WTC11 (cell line): ENCODE data around the gene MAPK7. TPM values are rescaled to one million over a fixed set of nuclear protein-coding genes. Genes with fewer than 3 reads are reported as not detected.

Source experiments
- ATAC-seq: fragments of 200-7000 bp; cut with Tn5 transposase; 2 replicates; pipeline ENCODE4 v1.10.0; 2021; ENCODE audit warnings: mild to moderate bottlenecking, moderate library complexity
- CTCF ChIA-PET: fragments of 300-600 bp; sonication (Branson Sonifier 250); formaldehyde crosslinking; loops from one replicate; lab custom pipeline; 2021; ENCODE audit warnings: antibody characterized with exemption; lab: Charles Lee
- POLR2A ChIA-PET: fragments of 350-600 bp; sonication (Branson Sonifier 250); formaldehyde crosslinking; loops from one replicate; lab custom pipeline; 2021; ENCODE audit warnings: antibody characterized with exemption; lab: Charles Lee
- DNase-seq: peaks from one replicate; pipeline ENCODE4 v3.0.0; 2021; ENCODE audit warnings: low spot score
- H3K27ac Mint-ChIP-seq: 2 replicates; pipeline ENCODE4 v1.8.0; 2021; ENCODE audit warnings: mixed read lengths
- H3K27me3 Mint-ChIP-seq: 2 replicates; pipeline ENCODE4 v1.8.0; 2021; ENCODE audit warnings: low read depth, mild to moderate bottlenecking, moderate library complexity, mixed read lengths
- H3K36me3 Mint-ChIP-seq: 2 replicates; pipeline ENCODE4 v1.8.0; 2021; ENCODE audit warnings: mixed read lengths
- H3K4me1 Mint-ChIP-seq: 2 replicates; pipeline ENCODE4 v1.8.0; 2022; ENCODE audit warnings: mixed read lengths
- H3K4me3 Mint-ChIP-seq: 2 replicates; pipeline ENCODE4 v1.8.0; 2021; ENCODE audit warnings: mild to moderate bottlenecking, moderate library complexity, mixed read lengths
- H3K9me3 Mint-ChIP-seq: 2 replicates; pipeline ENCODE4 v1.8.0; 2021; ENCODE audit warnings: mixed read lengths
- ATF1 ChIP-seq: sonication (generic); formaldehyde crosslinking; IDR thresholded peaks from 2 replicates; pipeline ENCODE4 v1.8.1; 2023; ENCODE audit warnings: mild to moderate bottlenecking, moderate library complexity, missing genetic modification reagents
- CREM ChIP-seq: sonication (generic); formaldehyde crosslinking; IDR thresholded peaks from 2 replicates; pipeline ENCODE4 v1.8.1; 2022; ENCODE audit warnings: mild to moderate bottlenecking, missing genetic modification reagents, moderate library complexity
- ELF4 ChIP-seq: sonication (generic); formaldehyde crosslinking; IDR thresholded peaks from 2 replicates; pipeline ENCODE4 v1.8.1; 2022; ENCODE audit warnings: low read depth, mild to moderate bottlenecking, moderate library complexity, missing genetic modification reagents
- ESRRA ChIP-seq: sonication (generic); formaldehyde crosslinking; IDR thresholded peaks from 2 replicates; pipeline ENCODE4 v1.8.1; 2022; ENCODE audit warnings: mild to moderate bottlenecking, missing genetic modification reagents, borderline replicate concordance
- GABPB1 ChIP-seq: sonication (generic); formaldehyde crosslinking; IDR thresholded peaks from 2 replicates; pipeline ENCODE4 v1.8.1; 2023; ENCODE audit warnings: mild to moderate bottlenecking, missing genetic modification reagents
- GRHL2 ChIP-seq: fragments of 250-450 bp; sonication (Bioruptor Pico); IDR thresholded peaks from 2 replicates; pipeline ENCODE4 v1.8.0; 2022; ENCODE audit warnings: mild to moderate bottlenecking, moderate library complexity; ENCODE audit not compliant: insufficient replicate concordance, severe bottlenecking
- JAZF1 ChIP-seq: fragments of 250-450 bp; sonication (Bioruptor Pico); IDR thresholded peaks from 2 replicates; pipeline ENCODE4 v1.9.0; 2021; ENCODE audit warnings: moderate library complexity, mild to moderate bottlenecking, inconsistent platforms
- KAT7 ChIP-seq: sonication (generic); formaldehyde crosslinking; IDR thresholded peaks from 2 replicates; pipeline ENCODE4 v1.8.1; 2023; ENCODE audit warnings: missing genetic modification reagents, mild to moderate bottlenecking, borderline replicate concordance
- MYBL2 ChIP-seq: sonication (generic); formaldehyde crosslinking; IDR thresholded peaks from 2 replicates; pipeline ENCODE4 v1.8.1; 2023; ENCODE audit warnings: mild to moderate bottlenecking, moderate library complexity, missing genetic modification reagents
- NR1H2 ChIP-seq: sonication (generic); formaldehyde crosslinking; IDR thresholded peaks from 2 replicates; pipeline ENCODE4 v1.9.0; 2021; ENCODE audit warnings: mild to moderate bottlenecking, moderate library complexity, missing genetic modification reagents
- RELA ChIP-seq: sonication (generic); formaldehyde crosslinking; IDR thresholded peaks from 2 replicates; pipeline ENCODE4 v1.8.1; 2022; ENCODE audit warnings: missing genetic modification reagents, mild to moderate bottlenecking, borderline replicate concordance
- RORB ChIP-seq: fragments of 250-450 bp; sonication (Bioruptor Pico); IDR thresholded peaks from 2 replicates; pipeline ENCODE4 v1.9.0; 2021; ENCODE audit warnings: mild to moderate bottlenecking
- SOX15 ChIP-seq: fragments of 250-450 bp; sonication (Bioruptor Pico); IDR thresholded peaks from 2 replicates; pipeline ENCODE4 v1.9.0; 2021; ENCODE audit warnings: mild to moderate bottlenecking
- TEAD1 ChIP-seq: sonication (generic); formaldehyde crosslinking; IDR thresholded peaks from 2 replicates; pipeline ENCODE4 v1.8.0; 2022; ENCODE audit warnings: mild to moderate bottlenecking, missing genetic modification reagents
- ZBTB21 ChIP-seq: sonication (generic); formaldehyde crosslinking; IDR thresholded peaks from 2 replicates; pipeline ENCODE4 v1.8.1; 2023; ENCODE audit warnings: mild to moderate bottlenecking, missing genetic modification reagents, borderline replicate concordance
- ZNF121 ChIP-seq: sonication (generic); formaldehyde crosslinking; IDR thresholded peaks from 2 replicates; pipeline ENCODE4 v1.8.0; 2023; ENCODE audit warnings: missing genetic modification reagents
- ZNF396 ChIP-seq: fragments of 250-450 bp; sonication (Bioruptor Pico); IDR thresholded peaks from 2 replicates; pipeline ENCODE4 v1.8.0; 2021; ENCODE audit warnings: mild to moderate bottlenecking, moderate library complexity, borderline replicate concordance
- ZNF416 ChIP-seq: fragments of 250-450 bp; sonication (Bioruptor Pico); IDR thresholded peaks from 2 replicates; pipeline ENCODE4 v1.9.0; 2021; ENCODE audit warnings: mild to moderate bottlenecking, inconsistent platforms
- ZNF423 ChIP-seq: fragments of 250-450 bp; sonication (Bioruptor Pico); IDR thresholded peaks from 2 replicates; pipeline ENCODE4 v2.1.2; 2022; ENCODE audit warnings: mild to moderate bottlenecking, moderate library complexity
- total RNA-seq: library from RNA; stranded (reverse); gene quantifications from 3 replicates; pipeline ENCODE4 v1.2.3, GENCODE V29; 2021
- TF ChIP-seq, protein P1 (sequence below): sonication (generic); formaldehyde crosslinking; IDR thresholded peaks from 2 replicates; pipeline ENCODE4 v1.8.0; 2022; ENCODE audit warnings: mild to moderate bottlenecking, missing genetic modification reagents
- TF ChIP-seq, protein P2 (sequence below): sonication (generic); formaldehyde crosslinking; IDR thresholded peaks from 2 replicates; pipeline ENCODE4 v1.8.1; 2023; ENCODE audit warnings: mild to moderate bottlenecking, missing genetic modification reagents
- TF ChIP-seq, protein P3 (sequence below): sonication (generic); formaldehyde crosslinking; IDR thresholded peaks from 2 replicates; pipeline ENCODE4 v1.8.1; 2022; ENCODE audit warnings: low read depth, mild to moderate bottlenecking, moderate library complexity, missing genetic modification reagents, borderline replicate concordance
- TF ChIP-seq, protein P4 (sequence below): sonication (generic); formaldehyde crosslinking; conservative IDR thresholded peaks from 2 replicates; pipeline ENCODE4 v1.8.1; 2022; ENCODE audit warnings: mild to moderate bottlenecking, missing genetic modification reagents
- TF ChIP-seq, protein P5 (sequence below): sonication (generic); formaldehyde crosslinking; IDR thresholded peaks from 2 replicates; pipeline ENCODE4 v1.8.0; 2022; ENCODE audit warnings: mild to moderate bottlenecking, missing genetic modification reagents
- TF ChIP-seq, protein P6 (sequence below): sonication (generic); formaldehyde crosslinking; IDR thresholded peaks from 2 replicates; pipeline ENCODE4 v1.8.0; 2023; ENCODE audit warnings: missing genetic modification reagents
- TF ChIP-seq, protein P7 (sequence below): fragments of 200-600 bp; IDR thresholded peaks from 2 replicates; pipeline ENCODE4 v1.8.0; 2022; ENCODE audit warnings: antibody characterized with exemption

Gene MAPK7
- total RNA-seq, 1 experiment from 2014 or later = 38.5 TPM

DNA sequence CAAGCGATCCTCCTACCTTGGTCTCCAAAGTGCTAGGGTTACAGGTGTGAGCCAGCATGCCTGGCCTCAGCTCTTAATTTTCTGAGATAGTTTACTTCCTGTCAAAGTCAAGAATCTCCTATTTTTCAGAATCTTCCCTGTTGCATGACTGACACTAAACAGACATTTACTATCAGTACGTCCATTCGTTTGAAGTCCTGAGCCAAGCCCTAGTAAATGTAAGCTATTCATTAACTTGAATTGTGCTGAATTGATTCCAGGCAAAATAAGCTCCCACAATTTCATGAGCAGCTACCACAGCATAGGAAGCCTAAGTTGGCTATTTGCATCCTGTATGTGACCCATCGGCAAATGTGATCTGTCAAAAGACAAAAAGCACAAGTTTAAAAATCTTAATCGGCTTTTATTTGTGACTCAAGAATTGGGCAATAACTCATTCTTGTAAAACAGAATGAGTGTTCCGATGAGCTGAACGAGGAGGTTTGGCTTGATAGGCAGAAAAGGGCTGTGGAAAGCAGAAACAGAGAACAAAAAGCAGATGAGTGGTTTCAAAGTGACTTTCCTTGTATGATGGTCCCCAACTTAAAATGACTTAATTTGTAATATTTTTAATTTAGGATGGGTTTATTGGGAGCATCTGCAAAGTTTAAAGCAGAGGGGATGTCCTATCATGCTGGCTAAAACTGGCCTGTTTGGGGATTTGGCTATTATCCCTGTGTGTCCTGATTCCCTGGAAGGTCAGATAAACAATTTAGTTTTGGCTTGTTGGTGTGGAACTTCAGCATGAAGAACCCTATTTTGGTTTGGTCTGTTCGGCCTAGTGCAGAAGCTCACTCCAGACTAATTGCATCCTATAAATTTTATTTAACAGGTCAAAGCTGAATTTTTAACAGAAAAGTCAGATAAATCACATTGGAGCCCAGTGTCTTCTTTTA lies 46.9 kb downstream of the MAPK7 start (continued):
- TF ChIP-seq, protein P1, sequence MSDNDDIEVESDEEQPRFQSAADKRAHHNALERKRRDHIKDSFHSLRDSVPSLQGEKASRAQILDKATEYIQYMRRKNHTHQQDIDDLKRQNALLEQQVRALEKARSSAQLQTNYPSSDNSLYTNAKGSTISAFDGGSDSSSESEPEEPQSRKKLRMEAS = no peak
- no peak for TF ChIP-seq ESRRA (CRISPR knock-in tag)
- TF ChIP-seq ZNF416 (CRISPR knock-in tag) = no peak
- TF ChIP-seq GABPB1 (CRISPR knock-in tag) = no peak
- TF ChIP-seq RORB = no peak
- TF ChIP-seq MYBL2 = no peak
- TF ChIP-seq TEAD1 (CRISPR knock-in tag) = no peak
- TF ChIP-seq ATF1 = no peak
- TF ChIP-seq, protein P2, sequence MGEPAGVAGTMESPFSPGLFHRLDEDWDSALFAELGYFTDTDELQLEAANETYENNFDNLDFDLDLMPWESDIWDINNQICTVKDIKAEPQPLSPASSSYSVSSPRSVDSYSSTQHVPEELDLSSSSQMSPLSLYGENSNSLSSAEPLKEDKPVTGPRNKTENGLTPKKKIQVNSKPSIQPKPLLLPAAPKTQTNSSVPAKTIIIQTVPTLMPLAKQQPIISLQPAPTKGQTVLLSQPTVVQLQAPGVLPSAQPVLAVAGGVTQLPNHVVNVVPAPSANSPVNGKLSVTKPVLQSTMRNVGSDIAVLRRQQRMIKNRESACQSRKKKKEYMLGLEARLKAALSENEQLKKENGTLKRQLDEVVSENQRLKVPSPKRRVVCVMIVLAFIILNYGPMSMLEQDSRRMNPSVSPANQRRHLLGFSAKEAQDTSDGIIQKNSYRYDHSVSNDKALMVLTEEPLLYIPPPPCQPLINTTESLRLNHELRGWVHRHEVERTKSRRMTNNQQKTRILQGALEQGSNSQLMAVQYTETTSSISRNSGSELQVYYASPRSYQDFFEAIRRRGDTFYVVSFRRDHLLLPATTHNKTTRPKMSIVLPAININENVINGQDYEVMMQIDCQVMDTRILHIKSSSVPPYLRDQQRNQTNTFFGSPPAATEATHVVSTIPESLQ (CRISPR knock-in tag) = no peak
- TF ChIP-seq KAT7 = no peak
- TF ChIP-seq ZNF423 (CRISPR knock-in tag) = no peak
- no peak for TF ChIP-seq SOX15 (CRISPR knock-in tag)
- no peak for TF ChIP-seq NR1H2 (CRISPR knock-in tag)
- TF ChIP-seq, protein P3, sequence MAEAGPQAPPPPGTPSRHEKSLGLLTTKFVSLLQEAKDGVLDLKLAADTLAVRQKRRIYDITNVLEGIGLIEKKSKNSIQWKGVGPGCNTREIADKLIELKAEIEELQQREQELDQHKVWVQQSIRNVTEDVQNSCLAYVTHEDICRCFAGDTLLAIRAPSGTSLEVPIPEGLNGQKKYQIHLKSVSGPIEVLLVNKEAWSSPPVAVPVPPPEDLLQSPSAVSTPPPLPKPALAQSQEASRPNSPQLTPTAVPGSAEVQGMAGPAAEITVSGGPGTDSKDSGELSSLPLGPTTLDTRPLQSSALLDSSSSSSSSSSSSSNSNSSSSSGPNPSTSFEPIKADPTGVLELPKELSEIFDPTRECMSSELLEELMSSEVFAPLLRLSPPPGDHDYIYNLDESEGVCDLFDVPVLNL (CRISPR knock-in tag) = no peak

DNA sequence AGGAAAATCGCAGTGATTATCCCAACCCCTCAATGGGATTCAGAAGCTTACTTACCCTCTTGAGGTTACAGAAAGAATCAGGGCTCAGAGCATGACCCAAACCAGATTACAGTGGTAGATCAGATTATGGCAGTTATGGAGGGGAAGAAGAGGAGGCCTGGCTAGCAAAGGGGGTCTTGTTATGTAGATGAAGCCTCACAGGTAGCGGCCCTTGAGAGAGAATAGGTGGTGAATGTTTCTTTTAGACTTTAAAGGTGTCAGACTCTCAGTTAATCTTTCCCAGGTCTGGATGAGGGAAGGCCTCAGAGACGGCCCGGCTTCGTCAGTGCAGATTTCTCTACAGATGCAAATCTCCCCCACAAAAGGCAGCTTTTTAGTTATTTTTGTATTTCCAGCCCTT lies 48.3 kb downstream of the MAPK7 start:
- CTCF ChIA-PET = interaction anchor here (1.2 to 2.7 kb wide), 2 partner anchors 21 to 32 kb away, joined by 3 to 17 read pairs; no protein-coding TSS in a partner anchor
- Mint-ChIP-seq H3K9me3 (0 out of 2 replicates have a peak, but pooled peaks cover 5% of the 10 kb centered on the region), H3K4me3 (no peak overlapping the region), H3K36me3 (peaks cover 5% of the 10 kb centered on the region; the same call in 1 of the 2 replicates), H3K27ac (peak overlapping the region; percentile 92), H3K4me1 (peaks cover 33% of the 10 kb centered on the region), H3K27me3 (no peaks in the 10 kb centered on the region)
- DNase-seq (no peak), ATAC-seq (peak; percentile 88)
- TF ChIP-seq ZBTB21 (CRISPR knock-in tag) = no peak
- TF ChIP-seq, protein P4, sequence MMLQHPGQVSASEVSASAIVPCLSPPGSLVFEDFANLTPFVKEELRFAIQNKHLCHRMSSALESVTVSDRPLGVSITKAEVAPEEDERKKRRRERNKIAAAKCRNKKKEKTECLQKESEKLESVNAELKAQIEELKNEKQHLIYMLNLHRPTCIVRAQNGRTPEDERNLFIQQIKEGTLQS (CRISPR knock-in tag) = no peak
- no peak for TF ChIP-seq NR1H2 (CRISPR knock-in tag)
- TF ChIP-seq, protein P5, sequence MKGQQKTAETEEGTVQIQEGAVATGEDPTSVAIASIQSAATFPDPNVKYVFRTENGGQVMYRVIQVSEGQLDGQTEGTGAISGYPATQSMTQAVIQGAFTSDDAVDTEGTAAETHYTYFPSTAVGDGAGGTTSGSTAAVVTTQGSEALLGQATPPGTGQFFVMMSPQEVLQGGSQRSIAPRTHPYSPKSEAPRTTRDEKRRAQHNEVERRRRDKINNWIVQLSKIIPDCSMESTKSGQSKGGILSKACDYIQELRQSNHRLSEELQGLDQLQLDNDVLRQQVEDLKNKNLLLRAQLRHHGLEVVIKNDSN (CRISPR knock-in tag) = no peak
- TF ChIP-seq ZNF396 (CRISPR knock-in tag) = no peak
- no peak for TF ChIP-seq CREM (CRISPR knock-in tag)
- no peak for TF ChIP-seq RELA
- TF ChIP-seq, protein P6, sequence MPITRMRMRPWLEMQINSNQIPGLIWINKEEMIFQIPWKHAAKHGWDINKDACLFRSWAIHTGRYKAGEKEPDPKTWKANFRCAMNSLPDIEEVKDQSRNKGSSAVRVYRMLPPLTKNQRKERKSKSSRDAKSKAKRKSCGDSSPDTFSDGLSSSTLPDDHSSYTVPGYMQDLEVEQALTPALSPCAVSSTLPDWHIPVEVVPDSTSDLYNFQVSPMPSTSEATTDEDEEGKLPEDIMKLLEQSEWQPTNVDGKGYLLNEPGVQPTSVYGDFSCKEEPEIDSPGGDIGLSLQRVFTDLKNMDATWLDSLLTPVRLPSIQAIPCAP (CRISPR knock-in tag) = no peak
- no peak for TF ChIP-seq ELF4 (CRISPR knock-in tag)
- TF ChIP-seq JAZF1 (CRISPR knock-in tag) = no peak
- TF ChIP-seq ZNF423 (CRISPR knock-in tag) = no peak
- TF ChIP-seq GRHL2 (CRISPR knock-in tag) = no peak
- no peak for TF ChIP-seq MYBL2
- TF ChIP-seq, protein P7, sequence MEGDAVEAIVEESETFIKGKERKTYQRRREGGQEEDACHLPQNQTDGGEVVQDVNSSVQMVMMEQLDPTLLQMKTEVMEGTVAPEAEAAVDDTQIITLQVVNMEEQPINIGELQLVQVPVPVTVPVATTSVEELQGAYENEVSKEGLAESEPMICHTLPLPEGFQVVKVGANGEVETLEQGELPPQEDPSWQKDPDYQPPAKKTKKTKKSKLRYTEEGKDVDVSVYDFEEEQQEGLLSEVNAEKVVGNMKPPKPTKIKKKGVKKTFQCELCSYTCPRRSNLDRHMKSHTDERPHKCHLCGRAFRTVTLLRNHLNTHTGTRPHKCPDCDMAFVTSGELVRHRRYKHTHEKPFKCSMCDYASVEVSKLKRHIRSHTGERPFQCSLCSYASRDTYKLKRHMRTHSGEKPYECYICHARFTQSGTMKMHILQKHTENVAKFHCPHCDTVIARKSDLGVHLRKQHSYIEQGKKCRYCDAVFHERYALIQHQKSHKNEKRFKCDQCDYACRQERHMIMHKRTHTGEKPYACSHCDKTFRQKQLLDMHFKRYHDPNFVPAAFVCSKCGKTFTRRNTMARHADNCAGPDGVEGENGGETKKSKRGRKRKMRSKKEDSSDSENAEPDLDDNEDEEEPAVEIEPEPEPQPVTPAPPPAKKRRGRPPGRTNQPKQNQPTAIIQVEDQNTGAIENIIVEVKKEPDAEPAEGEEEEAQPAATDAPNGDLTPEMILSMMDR = no peak
- TF ChIP-seq ZNF121 (CRISPR knock-in tag) = no peak
- no peak for TF ChIP-seq RORB
- POLR2A ChIA-PET = interaction anchor here (0.6 kb wide), 1 partner anchor 141 kb away, joined by 3 read pairs; no protein-coding TSS in a partner anchor
